Hypothalamus (tissue), 51 donors: ENCODE measurements around the gene HDAC4.

Experiments
- DNase-seq, 51 donors: peaks; one replicate each; lab custom pipeline; 2025; lab: John Stamatoyannopoulos, UW

HDAC4 gene

DNA sequence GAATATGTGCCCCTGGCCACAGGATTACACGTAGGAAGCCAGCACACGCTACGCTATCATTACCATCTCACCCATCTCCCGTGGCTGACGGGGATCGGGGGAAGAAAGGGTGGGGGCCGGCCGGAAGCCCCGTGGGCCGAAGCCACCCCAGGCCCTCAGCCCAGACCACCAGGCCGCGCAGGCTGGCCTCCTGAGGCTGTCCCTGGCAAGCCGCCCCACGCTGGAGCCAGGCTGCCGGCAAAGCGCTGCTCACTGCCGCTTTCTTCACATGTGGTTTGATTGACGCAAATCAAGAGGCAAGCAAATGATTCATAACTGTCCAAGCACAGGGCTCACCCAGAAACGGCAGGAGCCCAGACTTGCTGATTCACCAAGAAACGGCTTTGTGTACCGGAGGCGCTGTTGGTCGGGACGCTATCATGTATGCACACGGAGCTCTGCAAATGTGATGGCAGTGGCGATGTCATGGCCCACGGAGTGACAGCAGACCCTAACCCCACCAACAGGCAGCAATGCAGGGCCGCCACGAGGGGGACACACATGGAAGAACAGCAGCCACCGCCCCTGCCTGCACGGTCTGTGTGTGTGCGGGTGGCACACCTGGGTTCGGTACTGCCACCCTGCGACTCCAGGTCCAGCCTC, 125.7 kb downstream of the HDAC4 start:
- peak in 32 of 51 donors; percentile 43 to 80 (median 68) for DNase-seq

DNA sequence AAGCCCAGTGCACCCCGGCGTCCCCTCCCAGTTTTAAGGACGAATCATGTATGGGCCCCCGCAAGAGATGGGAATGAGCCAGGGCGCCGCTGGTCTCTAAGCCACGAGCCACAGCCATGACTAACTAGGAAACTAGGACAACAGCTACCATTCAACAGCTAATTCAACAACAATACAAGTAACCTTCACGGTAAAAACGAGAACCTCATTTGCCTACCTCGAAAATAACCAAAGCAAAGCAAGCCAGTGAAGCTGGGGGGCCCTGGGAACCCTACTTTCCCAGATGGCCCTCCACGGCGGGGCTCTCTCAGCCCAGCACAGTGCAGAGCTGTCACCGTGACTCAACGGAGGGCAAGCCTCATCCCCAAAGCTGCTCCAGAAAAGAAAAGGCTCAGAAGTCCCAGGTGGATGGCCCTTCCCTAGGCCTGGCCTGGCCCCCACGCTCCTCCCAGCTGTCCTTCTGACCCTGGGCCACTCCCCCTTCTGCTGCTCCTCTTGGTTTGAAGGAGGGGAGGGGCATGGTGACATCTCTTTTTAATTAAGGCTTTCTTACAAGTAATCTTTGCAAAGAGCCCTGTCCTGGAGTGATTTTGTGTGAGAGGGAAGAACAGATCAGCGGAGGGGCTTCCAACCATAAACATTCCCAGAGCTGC, 126.3 kb downstream of the HDAC4 start:
- peak in 1 of 51 donors; percentile 53 for DNase-seq

DNA sequence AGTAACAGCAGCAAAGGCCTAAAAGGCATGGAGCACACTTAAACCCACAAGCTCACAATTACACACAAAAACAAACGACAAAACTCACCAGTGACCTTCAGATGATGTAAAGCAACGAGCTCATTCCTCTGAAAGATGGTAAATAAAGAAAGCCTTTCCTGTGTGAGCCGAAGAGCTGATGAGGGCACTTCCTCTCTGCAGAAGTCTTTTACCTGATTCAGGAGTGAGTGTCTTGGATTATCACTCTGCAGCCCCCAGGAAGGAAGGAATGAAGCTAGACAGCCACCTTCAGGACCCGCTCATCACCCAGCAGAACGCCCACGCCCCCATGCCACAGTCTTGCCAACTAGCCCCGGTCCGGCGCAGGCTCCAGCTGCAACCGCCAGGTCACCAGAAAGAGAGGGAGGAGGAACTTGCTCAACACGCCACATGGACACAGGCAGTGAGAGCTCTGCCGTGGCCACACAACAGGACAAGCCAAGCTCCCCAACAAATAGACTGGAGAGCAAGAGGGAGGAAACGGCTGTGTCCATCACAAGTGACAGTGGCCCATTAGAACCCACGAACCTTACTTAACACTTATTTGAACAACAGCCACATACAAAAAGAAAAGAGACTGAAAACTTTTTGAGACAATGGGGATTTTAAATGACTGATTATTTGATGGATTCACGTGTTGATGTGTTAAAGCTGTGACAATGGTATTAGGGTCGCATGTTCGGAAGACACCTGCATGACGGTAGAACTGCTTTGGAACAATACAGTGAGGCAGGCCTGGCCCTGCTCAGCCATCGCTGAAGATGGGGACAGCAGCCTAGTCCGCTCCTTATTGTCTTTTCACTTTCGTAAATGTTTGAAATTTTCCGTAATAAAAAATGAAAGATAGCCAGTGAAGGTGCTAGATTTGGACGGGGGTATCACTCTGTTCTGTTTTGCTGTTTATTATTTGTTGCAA, 127.3 kb downstream of the HDAC4 start:
- no peak for DNase-seq

DNA sequence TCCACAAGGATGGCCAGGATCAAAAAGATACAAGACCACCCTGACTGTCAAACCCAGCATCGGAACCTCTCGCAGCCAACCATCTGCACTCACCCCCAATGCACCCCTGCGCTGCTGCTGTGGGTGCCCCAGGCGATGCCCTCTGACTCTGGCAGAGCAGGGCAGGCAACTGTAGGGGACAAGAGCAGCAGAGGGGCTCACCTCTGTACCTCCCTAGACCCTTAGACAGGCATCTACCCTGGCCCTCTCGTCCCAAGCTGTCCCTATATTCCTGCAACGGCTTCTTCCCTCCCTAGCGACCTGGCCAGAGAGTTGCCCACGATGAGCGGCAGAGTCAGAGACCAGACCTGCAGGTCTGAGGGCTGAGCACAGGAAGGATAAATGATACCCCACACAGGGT, 128.2 kb downstream of the HDAC4 start:
- DNase-seq: no peak

DNA sequence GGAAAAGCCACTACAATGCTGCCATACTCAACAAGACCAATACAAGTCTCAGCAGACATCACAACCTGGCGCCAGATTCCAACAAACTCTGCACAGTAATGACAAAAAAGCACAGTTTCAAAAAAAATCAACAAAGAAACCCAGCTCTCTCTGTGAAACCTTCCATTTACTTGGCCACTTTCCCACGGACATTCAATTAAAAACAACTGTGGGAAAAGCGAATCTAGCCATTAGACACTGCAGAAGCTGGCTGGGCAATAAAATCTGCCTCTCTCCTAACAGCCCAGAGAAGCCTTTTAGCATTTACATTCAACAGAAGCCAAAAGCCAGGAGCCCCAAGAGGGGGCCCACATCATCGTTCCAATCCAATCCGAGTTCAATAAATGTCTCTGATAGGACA, 128.9 kb downstream of the HDAC4 start:
- DNase-seq: peak in 4 of 51 donors; percentile 29 to 49 (median 32)

DNA sequence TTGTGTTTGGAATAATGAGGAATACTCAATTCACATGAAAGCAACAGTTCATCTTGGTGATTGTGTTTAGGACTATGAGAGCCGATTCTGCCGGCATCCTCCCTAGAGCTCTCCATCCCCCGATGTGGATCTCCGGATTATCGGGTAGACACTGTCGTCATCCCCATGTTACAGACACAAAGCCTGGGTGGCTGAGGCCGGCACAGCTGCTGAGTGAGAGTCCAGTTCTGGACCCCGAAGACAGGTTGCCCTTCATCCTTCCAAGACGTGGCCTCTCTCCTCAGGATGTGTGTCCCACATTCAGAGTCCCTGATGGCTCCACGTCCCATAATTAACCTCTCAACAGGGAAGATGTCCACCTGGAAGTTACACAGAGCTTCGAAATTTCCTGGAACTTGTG, 129.3 kb downstream of the HDAC4 start:
- no peak for DNase-seq

DNA sequence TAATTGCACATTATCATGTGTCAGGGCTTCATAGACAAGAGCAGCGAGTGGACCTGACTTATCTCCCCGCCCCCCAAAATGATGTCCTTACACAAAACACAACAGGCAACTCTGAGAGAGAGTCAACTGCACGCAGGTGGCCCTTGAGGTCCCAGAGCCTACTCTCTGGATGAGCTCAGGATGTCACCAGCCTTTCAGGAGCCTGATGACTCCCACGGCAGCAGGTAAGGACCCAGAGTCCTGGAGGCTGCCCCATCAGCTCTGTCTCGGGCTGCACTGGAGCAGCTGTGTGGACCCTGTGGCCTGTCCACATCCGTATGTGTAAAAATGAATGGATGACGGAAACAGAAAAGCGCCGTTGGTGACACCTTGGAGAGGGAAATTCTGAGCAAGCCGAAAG, 130.9 kb downstream of the HDAC4 start:
- DNase-seq: no peak

DNA sequence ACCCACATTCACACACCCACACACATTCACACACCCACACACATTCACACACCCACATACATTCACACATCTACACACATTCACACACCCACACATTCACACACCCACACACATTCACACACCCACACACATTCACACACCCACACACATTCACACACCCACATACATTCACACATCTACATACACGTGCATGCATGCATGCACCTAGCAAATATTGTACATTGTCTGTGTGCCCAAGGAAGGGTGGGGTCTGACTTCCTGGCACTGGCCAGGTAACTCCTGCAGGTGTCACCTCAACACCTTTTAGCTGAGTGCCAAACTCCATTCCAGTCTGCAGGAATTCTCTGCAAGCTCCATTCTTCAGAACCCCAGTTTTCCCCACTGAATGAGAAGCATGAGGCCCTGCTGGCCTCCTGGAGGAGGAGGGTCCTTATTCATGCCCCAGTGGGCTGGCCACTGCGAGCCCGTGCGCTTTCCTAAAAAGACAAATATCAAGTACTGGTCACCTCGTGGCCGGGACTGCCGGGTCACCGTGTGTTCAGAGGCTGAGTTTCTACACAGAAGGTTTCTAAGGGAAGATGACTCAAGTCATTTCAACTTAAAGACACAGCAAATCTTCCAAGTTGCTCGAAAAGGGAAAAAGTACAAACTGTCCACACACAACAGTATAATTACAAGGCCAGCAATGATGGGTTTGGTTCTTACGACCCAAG, 131.5 kb downstream of the HDAC4 start:
- DNase-seq: no peak

DNA sequence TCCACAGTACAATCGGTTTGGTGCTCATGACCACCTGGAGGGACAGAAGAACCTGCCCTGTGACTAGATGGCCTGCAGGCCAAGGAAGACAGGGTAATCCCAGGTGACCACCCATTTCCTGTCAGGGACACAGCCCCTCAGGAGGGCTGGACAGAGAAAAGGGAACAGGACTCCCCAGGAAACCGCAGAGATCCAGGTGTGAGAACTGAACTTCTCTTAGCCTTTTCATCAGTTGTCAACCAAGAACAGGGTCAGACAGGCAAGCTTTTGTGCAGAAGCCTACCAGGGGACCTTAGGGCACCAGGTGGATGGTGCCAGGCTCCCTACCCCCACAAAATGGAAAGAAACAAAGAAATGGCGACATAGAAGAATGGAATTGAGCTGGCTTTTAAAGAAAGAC, 132.3 kb downstream of the HDAC4 start:
- no peak for DNase-seq

DNA sequence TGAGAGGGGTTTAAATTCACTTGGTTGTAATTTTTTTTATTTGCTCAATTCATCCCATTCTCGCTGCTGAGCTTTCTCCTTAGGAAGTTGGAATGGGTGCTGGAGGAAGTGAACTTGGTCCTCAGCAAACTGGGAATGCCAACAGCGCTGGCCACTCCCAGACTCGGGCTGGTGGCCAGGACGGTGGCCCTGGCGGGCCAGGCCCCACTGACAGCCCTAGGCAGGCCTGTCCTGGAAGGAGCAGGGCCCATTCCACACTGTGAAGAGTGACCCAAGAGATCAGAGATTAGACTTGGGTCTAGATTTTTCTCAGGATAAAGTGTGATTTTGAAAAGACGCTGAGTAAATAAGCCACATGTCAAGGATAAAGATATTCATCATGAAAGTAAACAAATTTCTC, 132.7 kb downstream of the HDAC4 start:
- peak in 14 of 51 donors; percentile 31 to 56 (median 48) for DNase-seq

DNA sequence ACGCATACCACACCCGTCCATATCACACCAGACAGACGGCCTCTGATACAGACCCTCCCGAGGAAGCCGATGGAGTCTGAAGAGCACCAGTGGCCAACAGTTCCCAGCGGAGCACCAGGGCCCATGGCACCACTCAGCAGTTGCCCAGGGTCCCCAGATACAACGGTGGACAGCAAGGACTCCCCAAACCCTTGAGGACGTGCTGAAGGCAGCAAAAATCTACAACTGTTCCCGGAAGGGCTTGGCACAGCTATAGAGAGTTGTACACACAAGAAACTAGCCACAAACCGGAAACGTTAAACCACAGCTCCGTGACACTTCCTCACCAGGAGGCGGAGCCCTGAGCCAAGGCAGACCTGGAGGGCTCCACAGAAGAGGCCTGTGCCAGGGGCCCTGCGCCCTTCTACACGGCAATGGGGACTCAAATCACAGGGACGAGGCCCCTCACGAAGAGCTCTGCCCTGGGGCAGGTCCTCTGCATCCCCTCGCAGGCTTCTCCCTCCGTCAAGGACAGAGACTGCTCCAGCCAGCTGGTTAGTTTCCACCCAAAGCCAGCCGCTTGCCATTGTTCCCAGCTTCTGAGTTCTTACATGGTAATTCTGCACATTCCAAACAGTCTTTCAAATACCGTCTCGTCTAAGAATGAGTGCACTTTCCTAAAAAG, 133.4 kb downstream of the HDAC4 start:
- peak in 11 of 51 donors; percentile 29 to 54 (median 45) for DNase-seq

DNA sequence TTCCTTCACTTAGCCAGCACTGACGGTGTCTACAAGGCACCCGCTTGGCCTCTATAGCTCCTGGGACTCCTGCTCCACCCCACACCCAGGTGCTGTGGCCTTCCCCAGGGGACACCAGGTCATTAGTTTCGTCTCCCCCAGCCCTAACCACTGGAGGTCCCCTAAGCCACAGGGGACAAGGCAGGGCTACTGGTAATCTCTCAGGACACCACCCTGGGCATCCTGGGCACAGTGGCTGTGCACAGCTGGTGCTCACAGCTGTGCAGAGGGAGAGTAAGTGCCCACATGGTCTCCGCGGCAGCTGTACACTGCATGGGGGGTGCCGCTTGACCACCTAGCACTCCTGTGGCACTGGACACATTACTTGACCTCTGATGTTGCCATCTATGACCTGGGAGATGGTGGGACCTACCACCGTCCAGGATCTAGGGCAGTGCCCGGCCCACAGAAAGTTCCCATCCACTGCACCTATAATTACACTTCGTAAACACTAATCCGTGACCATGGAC, 134.0 kb downstream of the HDAC4 start:
- DNase-seq: no peak

DNA sequence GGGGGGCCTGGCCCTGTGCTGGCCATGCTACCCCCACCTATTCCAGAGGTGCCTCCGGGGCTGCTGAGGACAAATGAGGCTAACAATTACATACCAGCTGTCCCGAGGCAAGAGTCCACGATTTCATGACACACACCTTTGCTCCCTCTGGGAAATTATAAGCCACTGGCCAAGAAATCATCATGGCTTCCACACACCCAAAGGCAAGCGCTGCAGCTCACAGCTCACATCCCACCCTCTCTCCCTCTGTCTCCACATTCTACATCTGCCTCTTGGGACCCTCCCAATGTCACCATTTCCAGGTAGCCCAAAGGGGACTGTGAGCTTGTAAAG, 134.4 kb downstream of the HDAC4 start:
- DNase-seq: no peak

DNA sequence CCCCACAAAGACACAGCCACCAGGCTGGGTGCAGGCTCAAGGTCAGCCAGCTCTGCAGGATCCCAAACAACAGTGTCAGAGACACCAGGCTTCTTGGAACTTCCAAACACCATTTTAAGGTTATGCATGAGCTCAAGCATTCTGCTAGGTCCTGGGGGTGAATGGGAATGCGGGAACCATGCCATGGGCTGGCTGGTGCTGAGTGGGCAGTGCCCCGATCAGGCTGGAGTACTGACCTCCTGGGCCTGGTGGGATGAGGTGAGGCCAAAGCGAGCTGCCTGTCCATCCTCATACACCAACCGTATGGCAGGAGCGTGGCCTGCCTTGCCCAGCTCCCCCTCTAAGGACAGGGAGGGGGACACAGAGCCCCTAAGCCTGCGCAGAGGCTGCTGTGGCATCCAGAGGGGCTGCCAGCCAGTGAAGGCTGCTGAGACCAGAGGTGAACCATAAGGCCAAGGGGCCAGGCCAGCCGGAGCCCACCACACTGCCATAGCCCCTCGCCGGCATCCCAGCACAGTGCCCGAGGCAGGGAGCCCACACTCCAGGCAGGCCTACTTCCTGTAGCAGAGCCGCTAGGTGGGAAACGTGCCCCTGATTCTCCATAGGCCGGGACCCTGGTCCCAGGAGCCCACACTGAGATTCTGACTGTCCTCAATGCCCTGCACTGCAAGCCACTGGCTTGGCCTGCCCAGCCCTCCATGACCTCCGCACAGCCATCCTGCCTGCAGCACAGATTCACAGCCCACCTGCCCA, 135.0 kb downstream of the HDAC4 start:
- DNase-seq: no peak

DNA sequence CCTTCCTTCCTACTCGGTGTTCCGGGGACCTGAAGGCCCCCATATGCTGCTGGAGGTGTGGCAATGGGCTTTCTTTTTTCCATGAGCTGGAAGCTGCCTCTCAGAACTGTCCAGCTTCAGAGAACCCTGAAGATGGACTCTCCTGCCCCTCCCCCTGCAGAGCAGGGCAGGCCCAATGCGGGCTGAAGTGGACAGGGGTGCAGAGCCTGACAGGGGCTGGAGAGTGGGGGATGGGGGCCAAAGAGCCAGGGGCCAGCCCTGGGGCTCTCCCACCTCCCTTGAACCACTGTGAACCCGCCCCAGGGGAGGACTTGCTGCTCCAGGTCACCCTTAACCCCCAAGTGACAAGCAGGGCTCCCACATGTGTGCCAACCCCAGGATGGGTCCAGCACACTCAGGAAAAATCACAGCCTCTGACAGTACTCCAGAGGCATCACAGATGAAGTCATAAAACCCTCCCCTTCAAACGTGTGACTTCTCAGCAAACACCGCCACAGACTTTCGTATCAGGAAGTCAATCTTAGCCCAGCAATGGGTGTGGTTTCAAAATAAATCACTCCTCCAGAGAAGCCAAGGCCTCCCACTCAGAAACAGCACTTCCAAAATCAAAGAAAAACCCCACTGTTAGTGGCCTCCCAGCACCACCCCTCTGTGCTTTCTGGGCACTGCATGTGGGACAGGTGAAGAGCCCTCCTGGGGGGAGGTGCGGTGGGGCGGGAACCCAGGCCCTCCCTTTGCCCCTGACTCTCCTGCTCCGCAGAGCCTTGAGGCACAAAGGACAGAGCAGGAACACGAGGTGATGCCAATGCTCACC, 135.8 kb downstream of the HDAC4 start:
- DNase-seq: peak in 2 of 51 donors; percentile 46 to 49

DNA sequence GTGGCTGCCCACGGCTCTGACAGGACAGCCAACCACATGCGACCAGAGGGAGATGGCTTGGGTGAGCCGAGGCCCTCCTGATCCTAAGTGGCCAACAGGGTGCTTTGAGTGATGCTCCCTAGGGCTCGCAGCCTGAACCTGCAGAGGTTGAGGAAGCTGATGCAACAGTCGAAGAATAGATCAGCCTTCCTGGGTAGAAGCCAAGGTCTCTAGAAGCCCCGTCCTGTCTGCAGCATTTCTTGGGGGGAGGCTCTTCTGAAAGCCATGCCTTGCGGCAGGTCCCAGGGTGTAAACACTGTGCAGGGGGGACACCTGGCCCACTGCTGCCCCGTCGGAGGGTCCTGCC, 136.4 kb downstream of the HDAC4 start:
- DNase-seq: no peak

DNA sequence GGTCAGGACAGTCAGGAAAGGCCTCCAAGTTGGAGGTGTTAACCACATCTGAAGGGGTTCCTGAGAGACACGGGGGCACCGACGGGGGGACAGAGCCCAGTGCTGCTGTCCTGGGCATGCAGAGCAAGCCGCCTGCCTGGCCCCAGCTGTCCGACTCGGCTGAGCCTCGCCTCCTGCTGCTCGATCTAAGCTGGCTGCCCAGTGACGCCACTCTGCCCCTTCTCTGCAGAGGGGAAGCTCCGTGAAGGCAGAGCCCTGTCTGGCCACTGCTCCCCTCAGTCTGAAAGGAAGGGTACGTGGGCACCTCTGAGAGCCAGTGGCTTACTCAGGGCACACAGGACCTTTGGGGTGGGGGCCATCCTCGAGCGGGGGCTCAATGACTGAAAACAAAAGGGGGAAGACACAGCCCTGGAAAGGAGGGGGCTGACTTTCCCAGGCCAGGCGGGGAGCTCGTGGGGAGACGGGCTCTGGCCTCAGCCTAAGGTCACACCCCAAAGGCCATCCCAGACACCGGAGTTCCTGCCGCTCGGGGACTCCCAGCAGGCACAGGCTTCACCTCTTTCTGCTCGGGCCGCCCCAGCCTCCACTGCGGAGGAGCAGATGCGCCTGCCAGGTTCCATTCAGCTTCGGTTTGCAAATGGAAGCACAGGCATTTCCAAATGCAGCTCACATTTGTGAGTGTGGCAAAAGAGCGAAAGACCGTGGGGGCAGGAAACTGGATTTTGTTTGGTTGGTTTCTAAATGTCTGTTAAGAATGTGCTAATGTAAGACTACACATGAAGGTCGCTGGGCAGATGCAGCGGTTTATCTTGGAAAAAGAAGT, 136.9 kb downstream of the HDAC4 start:
- DNase-seq: peak in 1 of 51 donors; percentile 41

DNA sequence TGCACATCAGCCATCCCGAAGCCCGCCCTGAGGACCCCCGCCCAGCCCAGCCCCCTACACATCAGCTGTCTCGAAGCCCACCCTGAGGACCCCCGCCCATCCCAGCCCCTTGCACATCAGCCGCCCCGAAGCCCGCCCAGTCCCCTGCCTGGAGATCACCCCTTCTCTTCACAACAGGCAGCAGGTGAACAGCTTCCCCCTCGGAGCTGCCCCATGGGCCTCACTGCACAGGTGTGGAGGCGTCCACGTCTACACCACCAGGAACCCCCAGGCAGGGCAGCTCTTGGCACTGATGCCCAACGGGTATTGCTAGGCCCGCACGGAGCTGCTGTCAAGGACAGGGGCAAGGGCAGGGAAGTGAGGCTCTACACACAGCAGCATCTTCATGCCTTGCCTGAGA, 137.6 kb downstream of the HDAC4 start:
- DNase-seq: no peak
